HEK293 (cell line): ENCODE results near the gene PRDX3.
"Not testable (repeated sequence)": the region's sequence is repeated elsewhere in the genome, so short reads cannot be mapped to it uniquely, and the experiment has no call there.

Experiments
- CTCF ChIA-PET: fragments of 350-600 bp; formaldehyde crosslinking; extraction: SDS; loops from one replicate; lab custom pipeline; 2021; ENCODE audit warnings: antibody characterized with exemption; lab: Yijun Ruan, JAX
- POLR2A ChIA-PET: fragments of 300-600 bp; formaldehyde crosslinking; extraction: SDS; loops from one replicate; lab custom pipeline; 2020; ENCODE audit warnings: antibody characterized with exemption, inconsistent platforms; lab: Yijun Ruan, JAX
- H3K27ac ChIP-seq: fragments of 200-500 bp; sonication (Bioruptor generic); 2 replicates; pipeline ENCODE4 v1.5.1; 2014; ENCODE audit warnings: low read depth, low read length, control low read depth, inconsistent platforms; ENCODE audit errors: extremely low read depth
- H3K36me3 ChIP-seq, 2 experiments: fragments of 200-500 bp in 1 of 2; sonication (Bioruptor generic) in 1 of 2; 1 replicate in 1 of 2; 2 replicates in 1 of 2; pipeline ENCODE4 v1.5.1; 2014 to 2017; ENCODE audit warnings: inconsistent platforms in 2 of 2, low read length in 2 of 2; ENCODE audit not compliant: control insufficient read depth in 2 of 2, insufficient read depth in 1 of 2
- H3K4me1 ChIP-seq: fragments of 200-500 bp; sonication (Bioruptor generic); 2 replicates; pipeline ENCODE4 v1.5.1; 2014; ENCODE audit warnings: mild to moderate bottlenecking, low read length, inconsistent platforms; ENCODE audit not compliant: control insufficient read depth, insufficient read depth
- H3K4me3 ChIP-seq: 2 replicates; pipeline ENCODE4 v1.5.1; 2011; ENCODE audit warnings: low read depth, mild to moderate bottlenecking, control low read depth, low read length, moderate library complexity
- H3K9me3 ChIP-seq: fragments of 200-500 bp; sonication (Bioruptor generic); 2 replicates; pipeline ENCODE4 v1.5.1; 2014; ENCODE audit warnings: low read depth, low read length, inconsistent platforms; ENCODE audit not compliant: control insufficient read depth, insufficient read depth
- EGR2 ChIP-seq: fragments of 450-650 bp; formaldehyde crosslinking; IDR thresholded peaks from 2 replicates; pipeline ENCODE4 v1.5.1; 2016; ENCODE audit warnings: low read depth, missing biosample characterization, missing genetic modification characterization
- GLIS1 ChIP-seq: fragments of 450-650 bp; formaldehyde crosslinking; IDR thresholded peaks from 2 replicates; pipeline ENCODE4 v1.5.1; 2016; ENCODE audit warnings: missing biosample characterization, missing genetic modification characterization
- HOXD13 ChIP-seq: sonication (generic); formaldehyde crosslinking; IDR thresholded peaks from 2 replicates; pipeline ENCODE4 v1.8.0; 2022; ENCODE audit warnings: missing genetic modification reagents, borderline replicate concordance
- OSR2 ChIP-seq: fragments of 450-650 bp; formaldehyde crosslinking; IDR thresholded peaks from 2 replicates; pipeline ENCODE4 v1.5.1; 2016; ENCODE audit warnings: missing biosample characterization, missing genetic modification characterization
- SALL2 ChIP-seq: fragments of 450-650 bp; formaldehyde crosslinking; IDR thresholded peaks from 2 replicates; pipeline ENCODE4 v1.5.0; 2017; ENCODE audit warnings: missing biosample characterization, mild to moderate bottlenecking, missing genetic modification characterization, borderline replicate concordance
- SP2 ChIP-seq: fragments of 450-650 bp; formaldehyde crosslinking; IDR thresholded peaks from 2 replicates; pipeline ENCODE4 v1.5.1; 2016; ENCODE audit warnings: missing biosample characterization, missing genetic modification characterization
- ZBTB20 ChIP-seq: fragments of 450-650 bp; formaldehyde crosslinking; IDR thresholded peaks from 2 replicates; pipeline ENCODE4 v1.5.1; 2016; ENCODE audit warnings: missing biosample characterization, missing genetic modification characterization
- ZFHX2 ChIP-seq: fragments of 450-650 bp; formaldehyde crosslinking; conservative IDR thresholded peaks from 2 replicates; pipeline ENCODE4 v1.5.1; 2016; ENCODE audit warnings: missing biosample characterization, missing genetic modification characterization
- ZFP3 ChIP-seq: fragments of 450-650 bp; formaldehyde crosslinking; IDR thresholded peaks from 2 replicates; pipeline ENCODE4 v1.5.1; 2016; ENCODE audit warnings: low read depth, missing biosample characterization, missing genetic modification characterization
- ZNF16 ChIP-seq: fragments of 450-650 bp; formaldehyde crosslinking; IDR thresholded peaks from 2 replicates; pipeline ENCODE4 v1.5.1; 2016; ENCODE audit warnings: low read depth, missing biosample characterization, missing genetic modification characterization
- ZNF214 ChIP-seq: fragments of 450-650 bp; formaldehyde crosslinking; IDR thresholded peaks from 2 replicates; pipeline ENCODE4 v1.5.1; 2017; ENCODE audit warnings: missing biosample characterization, mild to moderate bottlenecking, missing genetic modification characterization, borderline replicate concordance
- ZNF354C ChIP-seq: fragments of 450-650 bp; formaldehyde crosslinking; IDR thresholded peaks from 2 replicates; pipeline ENCODE4 v1.5.1; 2016; ENCODE audit warnings: missing biosample characterization, missing genetic modification characterization, low read depth, borderline replicate concordance
- ZNF514 ChIP-seq: fragments of 450-650 bp; formaldehyde crosslinking; IDR thresholded peaks from 2 replicates; pipeline ENCODE4 v1.5.1; 2016; ENCODE audit warnings: missing biosample characterization, missing genetic modification characterization
- ZNF670 ChIP-seq: fragments of 450-650 bp; formaldehyde crosslinking; IDR thresholded peaks from 2 replicates; pipeline ENCODE4 v1.5.1; 2016; ENCODE audit warnings: missing biosample characterization, missing genetic modification characterization, low read depth
- ZNF768 ChIP-seq: fragments of 450-650 bp; formaldehyde crosslinking; IDR thresholded peaks from 2 replicates; pipeline ENCODE4 v1.5.1; 2018; ENCODE audit warnings: missing biosample characterization, mild to moderate bottlenecking, missing genetic modification characterization
- TF ChIP-seq, protein P1 (sequence below): fragments of 450-650 bp; formaldehyde crosslinking; IDR thresholded peaks from 2 replicates; pipeline ENCODE4 v1.5.1; 2016; ENCODE audit warnings: missing biosample characterization, missing genetic modification characterization, low read depth
- TF ChIP-seq, protein P2 (sequence below): fragments of 450-650 bp; formaldehyde crosslinking; IDR thresholded peaks from 2 replicates; pipeline ENCODE4 v1.5.1; 2017; ENCODE audit warnings: missing biosample characterization, missing genetic modification characterization

Gene PRDX3

DNA sequence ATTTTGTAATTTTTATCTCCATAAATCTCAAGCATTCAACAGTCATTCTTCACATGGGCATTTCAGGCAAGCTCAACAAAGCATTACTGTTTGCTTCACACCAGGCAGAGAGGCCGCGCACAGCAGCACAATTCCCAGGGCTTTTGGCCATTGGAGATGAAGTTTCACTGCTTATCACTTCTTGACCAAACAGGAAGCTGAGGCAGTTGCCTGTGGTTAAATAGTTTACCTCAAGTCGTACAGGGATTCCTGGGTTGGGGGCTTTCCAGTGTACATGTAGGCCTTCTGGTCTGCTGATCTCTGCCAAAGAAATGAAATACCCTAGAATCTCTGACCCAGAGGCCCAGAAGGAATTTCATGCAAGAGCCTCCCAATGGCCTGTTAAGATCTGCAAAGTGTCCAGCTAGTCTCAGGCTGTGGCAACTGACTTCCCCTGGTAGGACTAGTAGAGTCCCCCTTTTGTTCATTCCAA, 11.2 kb upstream of the PRDX3 start (continued):
- TF ChIP-seq, protein P1, sequence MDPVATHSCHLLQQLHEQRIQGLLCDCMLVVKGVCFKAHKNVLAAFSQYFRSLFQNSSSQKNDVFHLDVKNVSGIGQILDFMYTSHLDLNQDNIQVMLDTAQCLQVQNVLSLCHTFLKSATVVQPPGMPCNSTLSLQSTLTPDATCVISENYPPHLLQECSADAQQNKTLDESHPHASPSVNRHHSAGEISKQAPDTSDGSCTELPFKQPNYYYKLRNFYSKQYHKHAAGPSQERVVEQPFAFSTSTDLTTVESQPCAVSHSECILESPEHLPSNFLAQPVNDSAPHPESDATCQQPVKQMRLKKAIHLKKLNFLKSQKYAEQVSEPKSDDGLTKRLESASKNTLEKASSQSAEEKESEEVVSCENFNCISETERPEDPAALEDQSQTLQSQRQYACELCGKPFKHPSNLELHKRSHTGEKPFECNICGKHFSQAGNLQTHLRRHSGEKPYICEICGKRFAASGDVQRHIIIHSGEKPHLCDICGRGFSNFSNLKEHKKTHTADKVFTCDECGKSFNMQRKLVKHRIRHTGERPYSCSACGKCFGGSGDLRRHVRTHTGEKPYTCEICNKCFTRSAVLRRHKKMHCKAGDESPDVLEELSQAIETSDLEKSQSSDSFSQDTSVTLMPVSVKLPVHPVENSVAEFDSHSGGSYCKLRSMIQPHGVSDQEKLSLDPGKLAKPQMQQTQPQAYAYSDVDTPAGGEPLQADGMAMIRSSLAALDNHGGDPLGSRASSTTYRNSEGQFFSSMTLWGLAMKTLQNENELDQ (tag by site-specific recombination): no peak
- TF ChIP-seq ZNF670 (tag by site-specific recombination): no peak
- TF ChIP-seq ZNF354C (tag by site-specific recombination): no peak
- no peak for TF ChIP-seq ZNF768 (tag by site-specific recombination)
- no peak for TF ChIP-seq ZNF214
- no peak for TF ChIP-seq HOXD13 (CRISPR knock-in tag)
- no peak for TF ChIP-seq SP2 (tag by site-specific recombination)
- TF ChIP-seq OSR2 (tag by site-specific recombination): no peak

DNA sequence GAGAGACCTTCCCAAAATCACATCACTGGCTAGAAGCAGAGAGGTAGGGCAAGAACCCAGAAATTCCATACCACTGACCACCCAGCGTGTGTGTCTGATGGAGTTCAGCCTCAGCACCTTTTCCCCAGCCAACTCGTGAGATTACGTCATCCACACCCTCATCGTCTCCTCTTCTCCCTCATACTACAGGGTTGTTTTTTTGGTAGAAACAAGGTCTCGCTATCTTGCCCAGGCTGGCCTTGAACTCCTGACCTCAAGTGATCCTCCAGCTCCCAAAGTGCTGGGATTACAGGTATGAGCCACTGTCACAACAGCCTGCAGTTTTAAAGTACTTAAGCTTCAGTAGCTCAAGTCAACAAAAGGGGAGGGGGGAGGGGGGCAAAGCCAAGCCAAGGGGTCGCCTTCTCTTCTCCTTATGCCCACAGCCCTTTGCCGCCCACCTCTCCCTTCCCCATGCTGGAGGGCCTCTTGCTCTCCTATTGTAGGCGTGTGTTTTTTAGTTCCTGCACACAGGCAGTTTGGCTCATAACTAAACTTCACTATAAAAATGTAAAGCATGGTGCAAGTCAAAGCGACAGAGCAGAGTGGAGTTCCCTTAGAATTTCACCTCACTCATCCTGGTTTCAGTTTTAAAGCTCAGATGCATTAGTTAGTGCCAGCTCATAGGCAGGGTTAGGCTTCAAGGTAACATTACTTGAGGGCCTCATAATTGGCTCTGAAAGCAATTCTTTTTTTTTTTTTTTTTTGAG, 5.2 kb upstream of the PRDX3 start:
- Histone ChIP-seq H3K27ac (no peak overlapping the region), H3K4me3 (no peak overlapping the region), H3K36me3 (no peaks in the 10 kb centered on the region), H3K9me3 (no peaks in the 10 kb centered on the region), H3K4me1 (0 out of 2 replicates have a peak, but pooled peaks cover 3% of the 10 kb centered on the region)
- CTCF ChIA-PET: interaction anchor here (0.7 kb wide), 1 partner anchor 15 kb away, joined by 6 read pairs; no protein-coding TSS in a partner anchor
- no peak for TF ChIP-seq ZNF16
- no peak for TF ChIP-seq ZBTB20 (tag by site-specific recombination)
- no peak for TF ChIP-seq GLIS1 (tag by site-specific recombination)
- peak; percentile 66 for TF ChIP-seq ZFHX2 (tag by site-specific recombination)
- TF ChIP-seq ZNF514 (tag by site-specific recombination): no peak
- TF ChIP-seq SALL2: no peak
- no peak for TF ChIP-seq ZFP3
- TF ChIP-seq EGR2 (tag by site-specific recombination): peak; percentile 43; the same call in 1 of the 2 replicates
- TF ChIP-seq, protein P2, sequence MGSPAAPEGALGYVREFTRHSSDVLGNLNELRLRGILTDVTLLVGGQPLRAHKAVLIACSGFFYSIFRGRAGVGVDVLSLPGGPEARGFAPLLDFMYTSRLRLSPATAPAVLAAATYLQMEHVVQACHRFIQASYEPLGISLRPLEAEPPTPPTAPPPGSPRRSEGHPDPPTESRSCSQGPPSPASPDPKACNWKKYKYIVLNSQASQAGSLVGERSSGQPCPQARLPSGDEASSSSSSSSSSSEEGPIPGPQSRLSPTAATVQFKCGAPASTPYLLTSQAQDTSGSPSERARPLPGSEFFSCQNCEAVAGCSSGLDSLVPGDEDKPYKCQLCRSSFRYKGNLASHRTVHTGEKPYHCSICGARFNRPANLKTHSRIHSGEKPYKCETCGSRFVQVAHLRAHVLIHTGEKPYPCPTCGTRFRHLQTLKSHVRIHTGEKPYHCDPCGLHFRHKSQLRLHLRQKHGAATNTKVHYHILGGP: no peak
- POLR2A ChIA-PET: no interaction called here

DNA sequence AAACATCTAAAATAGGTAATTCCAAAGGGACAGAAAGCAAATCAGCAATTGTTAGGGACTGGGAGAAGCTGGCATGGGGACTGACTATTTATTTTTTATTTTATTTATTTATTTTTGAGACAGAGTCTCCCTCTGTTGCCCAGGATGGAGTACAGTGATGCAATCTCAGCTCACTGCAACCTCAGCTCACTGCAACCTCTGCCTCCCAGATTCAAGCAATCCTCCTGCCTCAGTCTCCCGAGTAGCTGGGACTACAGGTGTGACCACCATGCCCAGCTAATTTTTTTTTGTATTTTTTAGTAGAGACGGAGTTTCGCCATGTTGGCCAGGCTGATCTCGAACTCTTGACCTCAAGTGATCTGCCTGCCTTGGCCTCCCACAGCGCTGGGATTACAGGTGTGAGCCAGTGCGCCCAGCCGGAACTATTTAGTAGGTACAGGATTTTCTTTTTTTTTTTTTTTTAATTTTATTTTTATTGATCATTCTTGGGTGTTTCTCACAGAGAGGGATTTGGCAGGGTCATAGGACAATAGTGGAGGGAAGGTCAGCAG, 2.3 kb upstream of the PRDX3 start:
- H3K36me3 ChIP-seq: peaks cover 2 to 14% of the 10 kb centered on the region in 2 experiments
- not testable (repeated sequence) for H3K27ac ChIP-seq, H3K4me1 ChIP-seq, H3K4me3 ChIP-seq, H3K9me3 ChIP-seq
- ChIA-PET CTCF (interaction anchor here (0.7 to 1.3 kb wide), 3 partner anchors 13 to 25 kb away, joined by 3 to 4 read pairs (median 3); no protein-coding TSS in a partner anchor), POLR2A (interaction anchor here (0.6 kb wide), 1 partner anchor 99 kb away, joined by 3 read pairs; no protein-coding TSS in a partner anchor)
